Measurements from ENCODE around the gene TRPC3.

Gene TRPC3

GRCh38 chr4:121977251-121978171 is 25.7 kb upstream of the TRPC3 start:
- Histone ChIP-seq H4K20me1 (no peaks in the 10 kb centered on the region), H3K4me1 (peaks cover 19% of the 10 kb centered on the region), H3K27ac (no peak overlapping the region), H3K4me3 (no peak overlapping the region), H3K4me2 (peak overlapping the region; percentile 68), H3K9ac (no peak overlapping the region; the same call in 1 of the 2 replicates), H3K9me3 (no peaks in the 10 kb centered on the region), H3K27me3 (no peaks in the 10 kb centered on the region), H3K36me3 (no peaks in the 10 kb centered on the region)
- TF ChIP-seq Cebpa-rat (IDR thresholded peaks at IDR 0.05): no peak

GRCh38 chr4:121975784-121976183 is 23.9 kb upstream of the TRPC3 start:
- H3K9ac ChIP-seq: no peak overlapping the region
- peaks cover 19% of the 10 kb centered on the region for H3K4me1 ChIP-seq
- H3K27me3 ChIP-seq: no peaks in the 10 kb centered on the region
- no peak overlapping the region for H3K4me2 ChIP-seq
- no peak for TF ChIP-seq Cebpa-rat (IDR thresholded peaks at IDR 0.05)
- no peak overlapping the region for H3K27ac ChIP-seq
- no peaks in the 10 kb centered on the region for H3K36me3 ChIP-seq
- H3K9me3 ChIP-seq: no peaks in the 10 kb centered on the region
- H3K4me3 ChIP-seq: no peak overlapping the region
- no peaks in the 10 kb centered on the region for H4K20me1 ChIP-seq

GRCh38 chr4:121973816-121974215 is 22.0 kb upstream of the TRPC3 start:
- Histone ChIP-seq H3K4me1 (peaks cover 19% of the 10 kb centered on the region), H3K9me3 (no peaks in the 10 kb centered on the region), H3K27ac (no peak overlapping the region), H3K9ac (no peak overlapping the region), H3K27me3 (no peaks in the 10 kb centered on the region), H3K4me3 (no peak overlapping the region), H3K4me2 (no peak overlapping the region), H4K20me1 (no peaks in the 10 kb centered on the region), H3K36me3 (no peaks in the 10 kb centered on the region)
- no peak for TF ChIP-seq Cebpa-rat (IDR thresholded peaks at IDR 0.05)

GRCh38 chr4:121968859-121969258 is 17.0 kb upstream of the TRPC3 start:
- Histone ChIP-seq H3K9ac (no peak overlapping the region), H3K4me1 (no peaks in the 10 kb centered on the region), H3K36me3 (no peaks in the 10 kb centered on the region), H3K4me2 (no peak overlapping the region), H3K27ac (no peak overlapping the region), H3K27me3 (no peaks in the 10 kb centered on the region), H3K9me3 (no peaks in the 10 kb centered on the region), H3K4me3 (no peak overlapping the region), H4K20me1 (no peaks in the 10 kb centered on the region)
- TF ChIP-seq Cebpa-rat (IDR thresholded peaks at IDR 0.05): no peak

- no peak for TF ChIP-seq Cebpa-rat (IDR thresholded peaks at IDR 0.05)
- H3K36me3 ChIP-seq: no peaks in the 10 kb centered on the region
- H3K9me3 ChIP-seq: no peaks in the 10 kb centered on the region
- no peaks in the 10 kb centered on the region for H3K4me1 ChIP-seq
- H3K27ac ChIP-seq: no peak overlapping the region
- H3K4me2 ChIP-seq: no peak overlapping the region
- H3K9ac ChIP-seq: no peak overlapping the region
- H3K27me3 ChIP-seq: no peaks in the 10 kb centered on the region
- no peak overlapping the region for H3K4me3 ChIP-seq
- no peaks in the 10 kb centered on the region for H4K20me1 ChIP-seq
Measured at GRCh38 chr4:121964958-121965357, 13.1 kb upstream of the TRPC3 start.

GRCh38 chr4:121960818-121961217 is 9.0 kb upstream of the TRPC3 start:
- Histone ChIP-seq H3K27me3 (no peaks in the 10 kb centered on the region), H3K4me2 (no peak overlapping the region), H3K9ac (no peak overlapping the region), H3K27ac (no peak overlapping the region), H3K9me3 (no peaks in the 10 kb centered on the region), H3K36me3 (no peaks in the 10 kb centered on the region), H3K4me1 (no peaks in the 10 kb centered on the region), H3K4me3 (no peak overlapping the region), H4K20me1 (no peaks in the 10 kb centered on the region)
- no peak for TF ChIP-seq Cebpa-rat (IDR thresholded peaks at IDR 0.05)

- TF ChIP-seq Cebpa-rat (IDR thresholded peaks at IDR 0.05): no peak
- peaks cover 4% of the 10 kb centered on the region; the same call in 1 of the 2 replicates for H3K27me3 ChIP-seq
- H3K9me3 ChIP-seq: no peaks in the 10 kb centered on the region
- no peak overlapping the region for H3K4me3 ChIP-seq
- no peak overlapping the region for H3K27ac ChIP-seq
- no peaks in the 10 kb centered on the region for H4K20me1 ChIP-seq
- no peak overlapping the region for H3K9ac ChIP-seq
- H3K4me2 ChIP-seq: no peak overlapping the region
- H3K36me3 ChIP-seq: no peaks in the 10 kb centered on the region
- no peaks in the 10 kb centered on the region for H3K4me1 ChIP-seq
Measured at GRCh38 chr4:121958777-121959176, 6.9 kb upstream of the TRPC3 start.

- no peak for TF ChIP-seq Cebpa-rat (IDR thresholded peaks at IDR 0.05)
- no peak overlapping the region for H3K4me2 ChIP-seq
Measured at GRCh38 chr4:121957266-121957665, 5.4 kb upstream of the TRPC3 start.

GRCh38 chr4:121953860-121954259 is 2.0 kb upstream of the TRPC3 start:
- peaks cover 53% of the 10 kb centered on the region for H3K27me3 ChIP-seq
- no peak overlapping the region for H3K9ac ChIP-seq
- H3K4me2 ChIP-seq: no peak overlapping the region
- no peak overlapping the region for H3K4me3 ChIP-seq
- no peaks in the 10 kb centered on the region for H3K36me3 ChIP-seq
- no peak for TF ChIP-seq Cebpa-rat (IDR thresholded peaks at IDR 0.05)
- H4K20me1 ChIP-seq: peaks cover 18% of the 10 kb centered on the region
- H3K27ac ChIP-seq: no peak overlapping the region
- peaks cover 14% of the 10 kb centered on the region for H3K4me1 ChIP-seq
- no peaks in the 10 kb centered on the region for H3K9me3 ChIP-seq

More at GRCh38 chr4:121957266-121957665, 5.4 kb upstream of the TRPC3 start:
- Histone ChIP-seq H3K27ac (no peak overlapping the region), H3K9me3 (no peaks in the 10 kb centered on the region), H3K4me3 (no peak overlapping the region), H3K9ac (no peak overlapping the region), H3K27me3 (peaks cover 19% of the 10 kb centered on the region), H3K36me3 (no peaks in the 10 kb centered on the region), H3K4me1 (no peaks in the 10 kb centered on the region), H4K20me1 (peaks cover 2% of the 10 kb centered on the region; the same call in 1 of the 2 replicates)

- Histone ChIP-seq H3K9me3 (no peaks in the 10 kb centered on the region), H3K36me3 (no peaks in the 10 kb centered on the region), H3K4me1 (peaks cover 14% of the 10 kb centered on the region), H3K4me3 (no peak overlapping the region), H3K9ac (no peak overlapping the region), H3K27me3 (peaks cover 66% of the 10 kb centered on the region), H4K20me1 (peaks cover 18% of the 10 kb centered on the region), H3K27ac (no peak overlapping the region), H3K4me2 (peak overlapping the region; percentile 99; the same call in 1 of the 2 replicates)
- no peak for TF ChIP-seq Cebpa-rat (IDR thresholded peaks at IDR 0.05)
Measured at GRCh38 chr4:121952290-121952689, 430 bp upstream of the TRPC3 start.

Data from BLaER1 (cell line).